Measurements from ENCODE around the gene NEUROG1.

The NEUROG1 gene

DNA sequence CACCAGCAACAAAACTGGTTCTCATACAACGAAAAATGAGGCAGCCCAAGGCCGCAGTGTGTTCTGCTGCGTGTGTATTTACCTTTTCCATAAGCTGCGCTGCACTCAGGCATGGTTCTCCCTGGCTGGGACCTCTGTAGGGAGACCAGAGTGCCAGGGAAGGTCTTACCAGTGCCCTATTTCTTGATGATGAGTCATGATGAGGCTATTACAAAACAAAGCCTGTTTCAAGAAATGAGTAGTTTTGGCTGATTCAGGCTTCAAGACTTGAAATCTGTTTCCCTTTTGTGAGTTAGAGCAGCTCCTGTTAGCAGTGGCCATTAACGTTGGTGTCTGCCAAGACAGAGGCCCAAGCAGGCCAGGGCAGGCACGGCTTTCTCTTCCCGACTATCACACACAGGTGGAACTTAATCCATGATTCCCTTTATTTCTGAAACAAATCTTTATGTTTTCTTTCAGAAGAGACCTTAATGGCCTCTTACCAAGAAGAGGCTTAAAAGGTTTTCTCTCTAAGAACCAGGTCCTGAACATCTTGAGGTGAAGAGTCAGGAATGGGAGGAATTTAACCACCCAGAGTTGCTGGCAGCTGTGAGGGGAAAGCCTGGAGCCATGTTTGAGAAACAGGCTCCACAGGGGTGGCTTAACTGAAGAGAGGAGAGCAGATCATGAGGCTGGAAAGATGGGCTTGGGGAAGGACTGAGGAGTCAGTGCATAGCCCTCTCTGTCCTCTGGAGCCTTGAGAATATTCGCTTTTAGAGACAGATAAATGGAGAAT, 42.2 kb downstream of the NEUROG1 start:
- no peak for DNase-seq (ENCODE audit: low read depth in 2 of 2)

DNA sequence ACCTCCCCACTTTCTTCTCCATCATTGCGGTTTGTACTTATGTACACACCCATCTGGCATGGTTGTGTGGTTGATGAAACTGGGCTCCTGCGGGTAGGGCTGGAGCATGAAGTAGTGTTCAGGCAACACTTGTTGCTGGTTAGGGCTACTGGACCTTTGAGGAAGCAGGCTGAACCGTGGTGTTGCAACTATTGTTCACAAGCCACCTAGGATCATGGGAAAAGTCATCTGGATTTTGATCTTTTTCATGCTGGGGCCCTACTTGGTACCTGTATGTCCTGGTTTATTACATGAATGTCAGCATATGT, 43.5 kb downstream of the NEUROG1 start:
- DNase-seq (ENCODE audit: low read depth in 2 of 2), result no peak

DNA sequence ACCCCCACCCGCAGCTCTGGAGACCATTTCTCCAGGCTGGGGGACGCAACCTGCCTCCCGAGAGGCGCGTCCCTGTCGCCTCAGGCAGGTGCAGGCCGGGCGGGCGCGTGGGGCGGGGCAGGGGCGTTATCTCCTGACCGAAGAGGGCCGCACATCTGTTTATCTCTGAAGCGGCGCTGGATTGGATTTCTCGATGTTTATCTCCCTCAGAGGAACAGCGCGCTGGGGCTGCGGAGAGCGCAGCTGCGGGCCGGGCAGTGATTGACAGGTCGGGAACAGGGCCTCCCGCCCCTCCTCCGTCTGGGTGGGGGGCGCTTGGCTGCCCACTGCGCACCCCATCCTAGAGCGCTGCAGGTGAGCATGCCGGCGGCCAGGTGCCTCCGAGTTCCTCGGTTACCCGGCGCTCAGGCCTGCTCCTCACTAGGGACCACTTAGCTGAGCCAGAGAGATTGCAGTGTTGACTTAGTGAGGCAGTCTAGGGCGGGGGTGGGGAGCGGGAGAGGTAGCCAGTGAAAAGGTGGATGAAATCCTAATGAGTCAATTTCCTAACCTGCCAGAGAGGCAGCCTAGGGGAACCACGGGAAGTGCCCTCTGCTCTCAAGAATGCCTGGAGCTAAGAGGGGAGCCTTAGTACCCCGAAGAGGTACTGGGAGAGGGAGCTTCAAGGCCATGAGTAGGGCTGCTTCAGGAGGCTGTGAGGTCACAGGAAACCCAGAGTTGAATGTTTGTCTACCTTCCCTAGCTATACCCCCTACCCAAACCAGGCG, 44.0 kb downstream of the NEUROG1 start:
- no peak for DNase-seq (ENCODE audit: low read depth in 2 of 2)

DNA sequence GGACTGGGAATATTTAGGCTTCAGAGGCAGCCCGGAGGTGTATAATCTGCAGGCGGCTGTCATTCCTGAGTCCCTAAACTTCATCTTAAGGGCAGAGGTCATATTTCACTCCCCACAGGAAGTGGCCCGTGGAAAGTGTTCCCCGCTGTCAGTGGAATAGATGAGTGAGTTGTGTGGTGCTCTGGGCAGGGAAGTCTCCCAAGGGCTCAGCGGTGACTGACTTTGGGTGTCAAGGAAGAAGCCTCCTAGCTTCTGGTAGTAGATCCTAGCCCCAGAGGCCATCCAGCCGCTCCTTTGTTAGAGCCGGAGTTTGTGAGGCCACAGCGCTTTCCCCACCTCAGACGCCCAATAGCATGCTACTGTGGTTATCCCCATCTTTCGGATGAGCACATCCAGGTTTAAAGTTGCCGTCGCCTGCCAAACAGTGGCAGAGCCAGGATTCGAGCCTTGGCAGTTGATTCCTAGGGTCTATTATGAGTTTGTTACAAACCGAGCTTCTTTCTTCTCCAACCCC, 44.7 kb downstream of the NEUROG1 start:
- no peak for DNase-seq (ENCODE audit: low read depth in 2 of 2)

DNA sequence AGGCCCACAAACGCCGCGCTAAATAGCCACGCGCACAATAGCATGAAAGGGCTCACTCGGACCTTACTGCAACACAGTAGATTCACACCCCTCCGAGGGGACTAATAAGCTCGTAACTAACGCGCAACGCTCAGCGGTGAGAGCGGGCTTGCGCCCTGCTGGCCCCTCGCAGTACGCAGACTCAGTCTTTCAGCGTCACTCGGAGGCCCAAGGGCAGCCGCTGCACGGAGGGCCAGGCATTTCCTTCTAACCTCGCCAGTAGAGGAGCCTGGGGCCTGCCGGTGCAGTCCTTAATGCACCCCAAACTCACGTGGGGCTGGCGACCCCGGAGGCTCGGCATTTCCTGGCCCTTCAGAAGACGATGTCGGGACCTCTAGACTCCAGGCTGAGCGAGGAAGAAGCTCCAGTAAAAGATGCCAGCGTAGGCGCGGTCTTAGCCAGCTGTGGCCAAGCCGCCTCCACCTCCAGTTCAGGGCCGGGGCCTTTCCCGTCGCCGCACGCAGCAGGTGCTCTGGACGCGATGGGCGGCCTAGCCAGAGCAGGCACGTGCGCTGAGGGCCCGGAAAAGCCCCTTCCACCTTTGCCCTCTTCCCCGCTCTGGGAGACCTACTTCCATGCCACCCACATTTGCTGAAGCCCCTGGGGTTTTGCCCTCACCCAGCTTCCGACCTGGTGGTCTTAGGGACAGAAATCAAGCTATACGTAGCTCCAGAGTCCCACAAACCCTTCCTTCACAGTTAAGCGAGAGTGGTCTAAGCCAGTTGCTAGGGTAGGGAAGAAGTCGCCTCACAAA, 45.3 kb downstream of the NEUROG1 start:
- DNase-seq (ENCODE audit: low read depth in 2 of 2), result no peak

DNA sequence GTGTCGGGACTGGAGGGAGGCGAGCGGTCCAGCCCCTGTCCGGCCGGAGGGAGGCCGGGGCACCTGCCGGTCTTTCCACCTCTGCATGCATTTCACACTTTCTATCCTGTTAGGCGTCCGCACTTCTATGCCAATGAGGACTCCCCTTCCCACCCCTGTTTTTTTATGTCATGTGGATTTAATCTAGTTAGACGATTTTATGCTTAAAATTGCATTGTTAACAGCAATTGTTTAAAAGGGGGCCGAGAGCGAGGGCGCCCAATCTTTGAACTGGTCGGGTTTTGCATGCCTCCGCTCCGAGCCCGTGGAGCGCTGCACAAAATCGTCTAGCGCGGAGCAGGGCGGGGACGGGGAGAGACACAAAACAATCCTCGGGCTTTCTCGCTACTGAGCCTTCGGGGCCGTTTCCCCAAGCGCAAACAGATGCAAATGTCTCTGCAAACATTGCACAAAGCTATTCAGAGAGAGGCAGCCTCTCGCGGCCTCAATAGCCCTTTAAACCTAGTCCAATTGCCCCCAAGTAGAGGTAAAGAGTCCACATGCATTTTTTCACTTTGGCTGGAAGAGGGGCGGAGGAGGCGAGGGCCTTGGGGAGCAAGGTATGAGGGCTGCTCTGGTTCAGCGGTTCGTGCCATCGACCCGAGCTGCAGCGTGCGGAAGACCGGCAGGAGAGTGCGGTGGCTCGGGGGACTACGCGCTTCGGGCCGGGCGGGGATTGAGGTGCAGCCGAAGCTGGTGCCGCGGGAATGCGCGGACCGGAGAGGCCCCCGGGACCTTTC, 46.1 kb downstream of the NEUROG1 start:
- DNase-seq (ENCODE audit: low read depth in 2 of 2), result no peak

DNA sequence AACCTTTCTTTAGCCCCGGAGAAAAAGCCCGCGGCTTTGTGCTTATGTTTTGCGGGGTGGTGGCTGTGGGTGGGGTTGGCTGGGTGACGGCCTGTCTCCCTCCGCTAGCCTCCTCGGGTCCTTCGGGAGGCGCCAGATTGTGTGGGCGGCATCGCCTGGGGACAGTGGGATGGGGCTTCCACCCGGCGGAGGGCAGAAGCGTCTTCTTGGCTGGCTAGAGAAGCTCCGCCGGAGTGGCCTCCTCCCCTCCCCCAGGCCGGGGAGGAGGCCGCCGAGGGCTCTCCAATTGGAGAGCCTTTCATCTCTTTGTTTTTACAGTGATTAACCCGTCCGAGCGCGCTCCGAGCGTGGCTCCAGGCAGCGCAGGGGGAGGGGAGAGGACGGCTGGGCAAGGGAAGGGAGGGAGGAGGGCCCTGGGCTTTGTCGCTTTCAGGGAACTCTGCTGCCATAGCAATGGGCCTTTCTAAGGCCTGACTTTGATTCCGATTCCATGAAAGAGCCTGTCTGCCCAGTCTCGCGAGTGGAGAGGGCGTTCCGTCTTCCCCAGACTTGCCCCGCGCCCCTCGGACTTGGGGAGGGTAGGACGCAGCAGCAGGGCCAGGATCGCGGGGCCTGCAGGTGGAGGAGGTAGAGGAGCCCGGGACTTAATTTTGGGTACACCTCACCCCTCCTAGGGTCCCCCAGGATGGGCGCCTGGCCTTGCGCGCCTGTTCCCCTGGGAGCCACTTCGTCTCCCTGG, 46.9 kb downstream of the NEUROG1 start:
- DNase-seq (ENCODE audit: low read depth in 2 of 2), result no peak

DNA sequence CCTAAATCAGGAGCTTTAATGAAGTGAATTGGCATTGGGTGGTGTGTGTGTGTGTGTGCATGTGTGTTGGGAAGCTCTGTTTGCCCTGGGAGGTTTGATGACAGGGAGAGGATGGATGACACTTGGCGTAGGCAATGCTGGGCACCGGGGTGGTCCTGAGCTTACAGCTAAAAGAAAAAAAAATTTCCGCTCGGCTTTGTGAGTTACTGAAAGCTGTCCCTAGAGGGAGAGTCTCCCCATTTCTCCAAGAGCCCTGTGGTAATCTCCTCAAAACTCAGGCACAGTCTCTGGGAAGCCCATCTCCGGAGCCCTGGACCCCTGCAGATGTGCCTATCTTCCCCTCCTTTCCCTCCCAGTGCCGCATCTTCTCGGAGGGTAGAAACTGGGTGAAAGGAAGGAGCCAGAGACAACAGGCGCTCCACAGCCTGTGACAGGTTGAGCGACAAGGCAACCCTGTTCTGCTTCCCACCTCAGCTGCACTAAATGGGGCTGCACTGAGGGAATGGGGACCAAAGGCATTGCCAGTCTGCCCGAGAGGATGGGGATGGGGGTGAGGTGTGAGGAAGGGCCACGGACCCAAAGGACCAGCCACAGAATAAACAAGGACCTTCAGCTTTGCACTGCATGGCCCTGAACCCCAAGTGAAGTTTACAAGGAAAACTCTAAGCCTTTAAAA, 47.8 kb downstream of the NEUROG1 start:
- DNase-seq (ENCODE audit: low read depth in 2 of 2), result no peak

DNA sequence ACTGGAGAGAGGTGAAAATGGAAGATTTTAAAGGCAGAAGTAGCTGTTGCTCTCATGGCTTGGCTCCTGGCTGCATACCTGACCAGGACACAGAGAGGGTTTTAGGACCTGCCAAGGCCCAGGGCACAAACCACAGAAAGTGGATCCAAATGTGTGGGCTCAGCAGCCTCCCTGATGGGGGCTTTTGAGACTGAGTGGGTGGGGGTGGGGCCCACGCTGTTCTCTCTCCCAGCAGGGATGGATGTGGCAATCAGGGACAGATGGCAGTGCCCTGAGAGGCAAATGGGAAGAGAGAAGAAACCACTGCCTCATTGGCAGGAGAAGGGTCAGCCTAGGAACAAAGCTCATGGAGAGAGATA, 48.7 kb downstream of the NEUROG1 start:
- no peak for DNase-seq (ENCODE audit: low read depth in 2 of 2)

DNA sequence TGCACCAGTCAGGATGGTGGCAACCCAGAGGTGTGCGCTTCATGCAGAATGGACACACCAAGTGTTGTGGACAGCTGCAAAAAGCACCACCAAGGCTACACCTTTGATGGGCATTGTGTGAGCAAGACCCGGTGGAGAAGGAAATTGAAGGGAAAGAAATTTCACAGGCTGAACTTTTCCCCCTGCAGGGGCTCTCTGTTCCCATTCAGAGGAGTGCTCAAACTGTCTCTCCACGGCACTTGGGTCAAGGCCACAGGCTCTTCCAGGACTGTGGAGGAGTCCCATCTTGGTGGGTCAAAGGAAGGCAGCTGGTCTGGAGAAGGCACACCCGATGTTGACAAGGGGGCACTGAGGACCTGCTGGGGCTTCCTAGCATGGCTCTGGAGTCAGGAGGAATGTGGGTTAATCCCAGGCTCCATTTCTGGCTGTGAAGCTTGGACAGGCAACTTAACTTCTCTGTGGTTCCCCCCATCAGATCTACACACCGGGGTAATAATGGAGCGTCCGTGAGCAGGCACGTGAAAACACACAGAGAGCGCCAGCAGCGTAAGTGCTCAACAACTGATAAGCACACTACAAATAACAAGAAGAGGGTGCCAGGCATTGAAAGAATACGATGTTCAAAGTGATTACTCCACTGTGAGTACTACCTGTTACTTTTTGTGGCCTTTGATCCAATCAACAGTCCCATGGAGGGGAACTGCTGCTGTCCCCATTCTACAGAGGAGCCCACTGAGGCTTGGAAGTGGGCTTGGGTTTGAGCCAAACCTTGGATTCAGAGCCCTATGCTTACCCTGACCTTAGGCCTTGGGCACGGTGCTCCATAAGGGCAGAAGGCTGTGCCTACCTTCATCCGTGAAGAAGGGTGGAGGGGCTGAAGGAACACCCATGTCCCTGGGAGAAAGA, 49.4 kb downstream of the NEUROG1 start:
- DNase-seq (ENCODE audit: low read depth in 2 of 2), result no peak

DNA sequence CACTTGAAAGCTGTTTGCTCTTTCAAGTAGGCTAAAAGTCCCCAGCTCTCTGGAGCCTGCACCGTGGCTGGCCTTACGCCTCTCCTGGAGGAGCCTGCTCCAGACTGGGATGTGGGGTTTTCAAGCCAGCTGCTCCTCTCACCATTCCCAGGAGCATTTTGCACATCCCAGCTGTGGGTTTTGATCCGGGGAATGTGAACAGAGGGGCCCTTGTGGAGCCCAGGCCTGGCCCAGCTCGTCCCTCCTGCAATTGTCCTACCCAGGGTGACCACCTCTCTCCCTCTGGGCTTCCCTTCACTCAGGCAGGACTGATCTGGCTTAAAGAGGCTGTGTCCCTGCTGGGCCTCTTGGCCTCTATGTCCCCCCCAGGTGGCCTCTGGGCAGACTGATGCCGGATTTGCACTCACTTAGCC, 51.1 kb downstream of the NEUROG1 start:
- no peak for DNase-seq (ENCODE audit: low read depth in 2 of 2)
